Endodermal cell (in vitro differentiated cells): ENCODE results near the gene TBL1X. TPM values are rescaled to one million over a fixed set of nuclear protein-coding genes. Genes with fewer than 3 reads are reported as not detected.

Experiments
- DNase-seq: peaks from one replicate; pipeline ENCODE4 v3.0.0-alpha.2; 2017
- H3K27ac ChIP-seq: 2 replicates; pipeline ENCODE4 v1.5.1; 2013; ENCODE audit warnings: mild to moderate bottlenecking, low read depth, low read length, moderate library complexity
- H3K27me3 ChIP-seq: 2 replicates; pipeline ENCODE4 v1.6.1; 2013; ENCODE audit warnings: mild to moderate bottlenecking, low read length, moderate library complexity; ENCODE audit not compliant: insufficient read depth, control insufficient read depth, poor library complexity, severe bottlenecking
- H3K36me3 ChIP-seq: 2 replicates; pipeline ENCODE4 v1.7.0; 2013; ENCODE audit warnings: mild to moderate bottlenecking, low read length, moderate library complexity; ENCODE audit not compliant: control insufficient read depth, insufficient read depth
- H3K4me1 ChIP-seq: one replicate; pipeline ENCODE4 v1.7.0; 2013; ENCODE audit warnings: low read length; ENCODE audit not compliant: control insufficient read depth, insufficient read depth
- H3K4me3 ChIP-seq: 2 replicates; pipeline ENCODE4 v1.5.1; 2013; ENCODE audit warnings: mild to moderate bottlenecking, low read length, moderate library complexity
- H3K9ac ChIP-seq: 2 replicates; pipeline ENCODE4 v1.6.1; 2013; ENCODE audit warnings: mild to moderate bottlenecking, low read length, moderate library complexity; ENCODE audit not compliant: poor library complexity, severe bottlenecking; ENCODE audit errors: extremely low read depth
- H3K9me3 ChIP-seq: 2 replicates; pipeline ENCODE4 v1.6.1; 2013; ENCODE audit warnings: mild to moderate bottlenecking, low read length, moderate library complexity; ENCODE audit not compliant: control insufficient read depth
- H3K27ac Mint-ChIP-seq: 2 replicates; pipeline ENCODE4 v1.8.0; 2020; ENCODE audit warnings: mixed read lengths
- H3K27me3 Mint-ChIP-seq: 2 replicates; pipeline ENCODE4 v1.8.0; 2021; ENCODE audit warnings: mild to moderate bottlenecking, mixed read lengths; ENCODE audit not compliant: insufficient read depth
- H3K36me3 Mint-ChIP-seq: 2 replicates; pipeline ENCODE4 v1.8.0; 2020; ENCODE audit warnings: low read depth, mixed read lengths
- H3K4me1 Mint-ChIP-seq: 2 replicates; pipeline ENCODE4 v1.8.0; 2020; ENCODE audit warnings: mixed read lengths
- H3K4me3 Mint-ChIP-seq: 2 replicates; pipeline ENCODE4 v1.8.0; 2020; ENCODE audit warnings: mild to moderate bottlenecking, moderate library complexity, mixed read lengths
- H3K9me3 Mint-ChIP-seq: 2 replicates; pipeline ENCODE4 v1.8.0; 2020; ENCODE audit warnings: mild to moderate bottlenecking, mixed read lengths
- CTCF ChIP-seq: fragments of 200-600 bp; sonication (generic); conservative IDR thresholded peaks from 2 replicates; pipeline ENCODE4 v1.5.0; 2021; ENCODE audit warnings: antibody characterized with exemption, mild to moderate bottlenecking
- WGBS, 2 experiments: methylation state at CpG; one replicate each; pipeline versions ENCODE4 v1.1.5 to v1.1.7; 2013; ENCODE audit warnings: missing lambda C conversion rate in 2 of 2, mixed read lengths in 1 of 2; ENCODE audit not compliant: insufficient coverage in 1 of 2, insufficient read length in 1 of 2; 5-methylcytosine and 5-hydroxymethylcytosine counted together
- total RNA-seq, 2 donors: library from RNA; stranded (reverse); fragmentation: NEBNext Ultra II Directional in 1 of 2; extraction: Animal tissue kit (Norgen Biotek cat#: 25700) in 1 of 2; gene quantifications; 2 replicates in 1 of 2; 3 replicates in 1 of 2; pipeline ENCODE4 v1.2.1, GENCODE V29; 2021

Gene TBL1X
- total RNA-seq, 2 donors from 2014 or later: 19.1 to 24.1 TPM

DNA sequence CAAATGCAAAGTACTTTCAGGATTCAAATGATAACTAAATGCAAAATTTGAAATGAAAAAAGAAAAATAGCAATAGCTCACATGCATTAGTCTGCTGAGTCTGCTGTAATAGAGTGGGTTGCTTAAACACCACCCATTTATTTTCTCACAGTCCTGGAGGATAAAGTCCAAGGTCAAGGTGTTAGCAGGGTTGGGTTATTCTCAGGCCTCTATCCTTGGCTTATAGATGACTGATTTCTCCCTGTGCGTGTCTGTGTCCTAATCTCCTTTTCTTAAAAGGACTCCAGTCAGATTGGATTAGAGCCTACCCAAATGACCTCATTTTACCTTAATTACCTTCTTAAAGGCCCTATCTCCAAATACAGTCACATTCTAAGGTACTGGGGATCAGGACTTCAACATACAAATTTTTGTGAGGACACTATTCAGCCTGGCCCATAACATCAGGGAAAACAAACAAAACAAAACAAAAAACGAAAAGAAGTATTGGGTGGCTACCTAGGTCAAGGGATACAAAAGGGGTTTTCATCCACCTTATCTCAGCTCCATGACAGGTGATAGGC is 6.3 kb upstream of the TBL1X start:
- H3K9me3 ChIP-seq: no peaks in the 10 kb centered on the region
- Mint-ChIP-seq H3K36me3 (no peaks in the 10 kb centered on the region), H3K27ac (no peak overlapping the region), H3K9me3 (peaks cover 52% of the 10 kb centered on the region), H3K27me3 (peaks cover 4% of the 10 kb centered on the region), H3K4me1 (peaks cover 21% of the 10 kb centered on the region), H3K4me3 (no peak overlapping the region)
- TF ChIP-seq CTCF: no peak
- no peak overlapping the region for H3K9ac ChIP-seq
- DNase-seq: no peak
- no peak overlapping the region for H3K27ac ChIP-seq
- H3K4me1 ChIP-seq: peaks cover 4% of the 10 kb centered on the region
- no peaks in the 10 kb centered on the region for H3K36me3 ChIP-seq
- 36 to 38% methylated on average over 1 to 2 of the region's 2 CpGs for WGBS, 2 experiments
- no peak overlapping the region for H3K4me3 ChIP-seq
- H3K27me3 ChIP-seq: no peaks in the 10 kb centered on the region

DNA sequence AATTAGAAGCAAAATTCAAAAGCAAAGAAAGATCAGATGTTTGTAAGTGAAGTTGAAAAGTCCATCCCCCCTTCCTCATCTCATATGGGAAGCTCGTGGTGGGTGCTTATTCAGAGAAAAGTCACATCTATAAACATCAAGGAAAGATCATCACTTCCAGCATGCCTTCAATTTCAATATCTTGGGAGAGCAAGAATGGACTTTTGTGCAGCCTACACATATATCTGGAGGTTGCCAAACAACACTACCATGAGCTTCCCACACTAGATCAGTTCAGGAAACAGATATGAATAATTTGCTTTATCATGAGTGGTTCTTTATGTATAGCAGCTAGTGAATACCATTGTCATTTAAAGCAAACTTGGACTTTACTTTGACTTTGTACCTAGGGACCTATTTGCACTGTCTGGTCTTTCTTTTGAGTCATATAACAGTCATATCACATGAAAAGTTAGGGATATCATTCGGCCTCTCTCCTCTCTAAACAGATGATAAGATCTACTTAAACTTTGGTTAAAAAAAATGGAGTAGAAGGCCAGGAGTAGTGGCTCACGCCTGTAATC is 5.6 kb upstream of the TBL1X start:
- H3K36me3 ChIP-seq: no peaks in the 10 kb centered on the region
- no peak overlapping the region for H3K9ac ChIP-seq
- no peaks in the 10 kb centered on the region for H3K27me3 ChIP-seq
- H3K9me3 Mint-ChIP-seq: peaks cover 55% of the 10 kb centered on the region
- no peaks in the 10 kb centered on the region for H3K9me3 ChIP-seq
- peaks cover 4% of the 10 kb centered on the region for H3K4me1 ChIP-seq
- 89% methylated on average over 3 of the region's 3 CpGs; no CpG with 5 or more reads in 1 of the 2 experiments for WGBS, 2 experiments
- no peak for DNase-seq
- no peak overlapping the region for H3K4me3 ChIP-seq
- no peak overlapping the region for H3K4me3 Mint-ChIP-seq
- H3K27me3 Mint-ChIP-seq: peaks cover 4% of the 10 kb centered on the region
- H3K4me1 Mint-ChIP-seq: peaks cover 21% of the 10 kb centered on the region
- TF ChIP-seq CTCF: no peak
- H3K27ac ChIP-seq: no peak overlapping the region
- no peaks in the 10 kb centered on the region for H3K36me3 Mint-ChIP-seq
- no peak overlapping the region for H3K27ac Mint-ChIP-seq

- Mint-ChIP-seq H3K4me1 (peaks cover 21% of the 10 kb centered on the region), H3K4me3 (no peak overlapping the region), H3K36me3 (no peaks in the 10 kb centered on the region), H3K27me3 (no peaks in the 10 kb centered on the region), H3K27ac (no peak overlapping the region), H3K9me3 (peaks cover 49% of the 10 kb centered on the region)
- DNase-seq: no peak
- TF ChIP-seq CTCF: no peak
- 95 to 100% methylated on average over 3 to 6 of the region's 6 CpGs for WGBS, 2 experiments
- Histone ChIP-seq H3K9me3 (no peaks in the 10 kb centered on the region), H3K4me1 (peaks cover 4% of the 10 kb centered on the region), H3K36me3 (no peaks in the 10 kb centered on the region), H3K9ac (no peak overlapping the region), H3K4me3 (no peak overlapping the region), H3K27me3 (no peaks in the 10 kb centered on the region), H3K27ac (no peak overlapping the region)
These were observed 3.8 kb upstream of the TBL1X start for GRCh38 chrX:9461087-9461486.
